PC-3 (cell line): ENCODE results near the gene RNU6-1. TPM values are rescaled to one million over a fixed set of nuclear protein-coding genes. Genes with fewer than 3 reads are reported as not detected.

Source experiments
- ATAC-seq: fragments of 200-7000 bp; cut with Tn5 transposase; 2 replicates; pipeline ENCODE4 v1.9.1; 2020; ENCODE audit warnings: mild to moderate bottlenecking, moderate library complexity
- BruUV-seq: library from RNA; stranded (reverse); fragments of 400-500 nt; replicated peaks from 2 replicates; lab custom pipeline; 2021; lab: Mats Ljungman, UMichigan
- CTCF ChIA-PET: fragments of 300-600 bp; sonication (Branson Sonifier 250); formaldehyde crosslinking; loops from one replicate; lab custom pipeline; 2022; ENCODE audit warnings: antibody characterized with exemption; lab: Charles Lee
- POLR2A ChIA-PET: fragments of 300-600 bp; sonication (Branson Sonifier 250); formaldehyde crosslinking; loops from one replicate; lab custom pipeline; 2022; ENCODE audit warnings: antibody characterized with exemption; ENCODE audit not compliant: unreplicated experiment; lab: Charles Lee
- DNase-seq: peaks from one replicate; pipeline ENCODE4 v3.0.0-alpha.2; 2015
- H2AFZ ChIP-seq: fragments of 300-600 bp; sonication (generic); 2 replicates; pipeline ENCODE4 v1.6.0; 2016; ENCODE audit warnings: antibody characterized with exemption, low read length
- H3F3A ChIP-seq: fragments of 300-600 bp; sonication (generic); one replicate; pipeline ENCODE4 v1.6.0; 2017; ENCODE audit warnings: antibody characterized with exemption, low read length, control low read depth, mild to moderate bottlenecking; ENCODE audit not compliant: unreplicated experiment
- H3K27ac ChIP-seq: fragments of 300-600 bp; sonication (generic); 2 replicates; pipeline ENCODE4 v1.5.1; 2016; ENCODE audit warnings: mild to moderate bottlenecking, low read length
- H3K27me3 ChIP-seq: fragments of 300-600 bp; sonication (generic); 2 replicates; pipeline ENCODE4 v1.6.1; 2016; ENCODE audit warnings: low read length, mixed read lengths
- H3K36me3 ChIP-seq: fragments of 300-600 bp; sonication (generic); 2 replicates; pipeline ENCODE4 v1.6.1; 2016; ENCODE audit warnings: low read depth, mixed run types, low read length, mixed read lengths
- H3K4me1 ChIP-seq: fragments of 300-600 bp; sonication (generic); 2 replicates; pipeline ENCODE4 v1.5.1; 2016; ENCODE audit warnings: low read length; ENCODE audit not compliant: insufficient read depth
- H3K4me2 ChIP-seq: fragments of 300-600 bp; sonication (generic); 2 replicates; pipeline ENCODE4 v1.6.0; 2016; ENCODE audit warnings: low read length
- H3K4me3 ChIP-seq: fragments of 300-600 bp; sonication (generic); 2 replicates; pipeline ENCODE4 v1.5.1; 2016; ENCODE audit warnings: mild to moderate bottlenecking, low read length, mixed read lengths
- H3K79me2 ChIP-seq: fragments of 300-600 bp; sonication (generic); 2 replicates; pipeline ENCODE4 v1.6.1; 2017; ENCODE audit warnings: low read length, mixed read lengths
- H3K9ac ChIP-seq: fragments of 300-600 bp; sonication (generic); 2 replicates; pipeline ENCODE4 v1.6.0; 2016; ENCODE audit warnings: mild to moderate bottlenecking, low read length
- H3K9me2 ChIP-seq: fragments of 300-600 bp; sonication (generic); replicated peaks from 2 replicates; pipeline ENCODE4 v1.6.1; 2016; ENCODE audit warnings: mixed run types, low read length, mixed read lengths
- H3K9me3 ChIP-seq: fragments of 300-600 bp; sonication (generic); 2 replicates; pipeline ENCODE4 v1.6.1; 2016; ENCODE audit warnings: low read length, mixed read lengths
- H4K20me1 ChIP-seq: fragments of 300-600 bp; sonication (generic); 2 replicates; pipeline ENCODE4 v1.6.1; 2016; ENCODE audit warnings: low read length, mixed read lengths
- CTCF ChIP-seq: fragments of 300-600 bp; sonication (generic); conservative IDR thresholded peaks from 2 replicates; pipeline ENCODE4 v1.5.1; 2017; ENCODE audit warnings: antibody characterized with exemption, low read depth, mild to moderate bottlenecking, low read length
- EZH2 ChIP-seq: fragments of 300-600 bp; sonication (generic); IDR thresholded peaks from one replicate; pipeline ENCODE4 v1.6.1; 2017; ENCODE audit warnings: antibody characterized with exemption, mild to moderate bottlenecking, low read length; ENCODE audit not compliant: unreplicated experiment
- intact Hi-C: fragments of 100-400 bp; cut with micrococcal nuclease; formaldehyde crosslinking; loops from 2 replicates; pipeline ENCODE4 v1.9.0; 2023
- total RNA-seq: library from RNA; depleted of rRNA; stranded (reverse); fragments of >200 nt; gene quantifications from 2 replicates; pipeline ENCODE4 v1.2.3, GENCODE V29; 2014

RNU6-1 gene
- total RNA-seq, 1 experiment from 2014 or later: not detected

GRCh38 chr15:67833710-67834511, 5.9 kb downstream of the RNU6-1 start:
- H3K36me3 ChIP-seq: no peaks in the 10 kb centered on the region
- no peaks in the 10 kb centered on the region for H4K20me1 ChIP-seq
- H2AFZ ChIP-seq: peak overlapping the region; percentile 78
- BruUV-seq: no TSS peak
- ATAC-seq: peak; percentile 60
- H3F3A ChIP-seq: no peaks in the 10 kb centered on the region
- ChIA-PET POLR2A (no interaction called here), CTCF (no interaction called here)
- H3K27me3 ChIP-seq: peaks cover 16% of the 10 kb centered on the region
- intact Hi-C loops: loop anchor here (10.0 kb wide), 1 partner anchor 139 kb away; no protein-coding TSS in a partner anchor
- peaks cover 6% of the 10 kb centered on the region for H3K4me1 ChIP-seq
- TF ChIP-seq EZH2 (no peak), CTCF (peak; percentile 63)
- H3K27ac ChIP-seq: no peak overlapping the region
- H3K9me2 ChIP-seq: no peaks in the 10 kb centered on the region
- peak overlapping the region; percentile 90 for H3K4me2 ChIP-seq
- H3K9ac ChIP-seq: no peak overlapping the region
- H3K9me3 ChIP-seq: no peaks in the 10 kb centered on the region
- H3K79me2 ChIP-seq: no peaks in the 10 kb centered on the region
- peak; percentile 31 for DNase-seq
- H3K4me3 ChIP-seq: peak overlapping the region; percentile 63

GRCh38 chr15:67832897-67833709, 6.7 kb downstream of the RNU6-1 start:
- Histone ChIP-seq H3K27me3 (peaks cover 16% of the 10 kb centered on the region), H3F3A (no peaks in the 10 kb centered on the region), H3K4me3 (peak overlapping the region; percentile 63), H3K36me3 (no peaks in the 10 kb centered on the region), H4K20me1 (no peaks in the 10 kb centered on the region), H3K4me2 (peak overlapping the region; percentile 90), H3K9me2 (no peaks in the 10 kb centered on the region), H3K27ac (no peak overlapping the region), H3K79me2 (no peaks in the 10 kb centered on the region), H3K9ac (no peak overlapping the region), H2AFZ (peak overlapping the region; percentile 78), H3K9me3 (no peaks in the 10 kb centered on the region), H3K4me1 (no peaks in the 10 kb centered on the region; the same call in 1 of the 2 replicates)
- DNase-seq: no peak
- no peak for TF ChIP-seq CTCF
- BruUV-seq: no TSS peak
- ChIA-PET CTCF (no interaction called here), POLR2A (no interaction called here)
- intact Hi-C loops: loop anchor here (1.0 to 10.0 kb wide), 3 partner anchors 138 to 376 kb away; no protein-coding TSS in a partner anchor
- ATAC-seq: no peak
